ENCODE data around the gene RNF144A.

RNF144A gene

GRCh38 chr2:7011356-7012083, 94.3 kb downstream of the RNF144A start:
- DNase-seq, result no peak

GRCh38 chr2:7012141-7012764, 95.0 kb downstream of the RNF144A start:
- DNase-seq, result no peak

GRCh38 chr2:7013471-7014160, 96.4 kb downstream of the RNF144A start:
- DNase-seq, result no peak

- DNase-seq, result no peak
These were observed 97.0 kb downstream of the RNF144A start for GRCh38 chr2:7014174-7014640.

GRCh38 chr2:7015007-7015950, 98.1 kb downstream of the RNF144A start:
- DNase-seq, result no peak

- no peak for DNase-seq
These were observed 98.9 kb downstream of the RNF144A start for GRCh38 chr2:7016148-7016547.

GRCh38 chr2:7016601-7017211, 99.5 kb downstream of the RNF144A start:
- no peak for DNase-seq

- no peak for DNase-seq
These were observed 100.6 kb downstream of the RNF144A start for GRCh38 chr2:7017671-7018281.

GRCh38 chr2:7018282-7018701, 101.1 kb downstream of the RNF144A start:
- no peak for DNase-seq

GRCh38 chr2:7018767-7019166, 101.6 kb downstream of the RNF144A start:
- DNase-seq, result no peak

- DNase-seq, result no peak
These were observed 102.0 kb downstream of the RNF144A start for GRCh38 chr2:7019191-7019590.

GRCh38 chr2:7020059-7020458, 102.8 kb downstream of the RNF144A start:
- no peak for DNase-seq

- no peak for DNase-seq
These were observed 103.3 kb downstream of the RNF144A start for GRCh38 chr2:7020468-7020867.

- DNase-seq, result no peak
These were observed 103.8 kb downstream of the RNF144A start for GRCh38 chr2:7020939-7021470.

- DNase-seq, result no peak
These were observed 105.5 kb downstream of the RNF144A start for GRCh38 chr2:7022492-7023385.

GRCh38 chr2:7023542-7023941, 106.3 kb downstream of the RNF144A start:
- no peak for DNase-seq

- DNase-seq, result no peak
These were observed 107.0 kb downstream of the RNF144A start for GRCh38 chr2:7024261-7024660.

GRCh38 chr2:7025082-7025481, 107.9 kb downstream of the RNF144A start:
- DNase-seq, result no peak

GRCh38 chr2:7026742-7027141, 109.5 kb downstream of the RNF144A start:
- DNase-seq, result no peak

GRCh38 chr2:7027411-7027810, 110.2 kb downstream of the RNF144A start:
- no peak for DNase-seq

Measured in SIG-M5 (cell line).